GM12878 (cell line): ENCODE results near the gene ATP7B. TPM values are rescaled to one million over a fixed set of nuclear protein-coding genes. Genes with fewer than 3 reads are reported as not detected.

ENCODE experiments used
- ATAC-seq: fragments of 200-7000 bp; cut with Tn5 transposase; 3 replicates; pipeline ENCODE4 v1.9.1; 2020; ENCODE audit warnings: mild to moderate bottlenecking, moderate library complexity
- BruUV-seq: library from RNA; stranded (reverse); fragments of 400-500 nt; replicated peaks from 2 replicates; lab custom pipeline; 2021; lab: Mats Ljungman, UMichigan
- CTCF ChIA-PET: fragments of 300-600 bp; sonication (Branson Sonifier 250); formaldehyde crosslinking; extraction: SDS; loops from one replicate; lab custom pipeline; 2021; ENCODE audit warnings: inconsistent platforms; lab: Yijun Ruan, JAX
- POLR2A ChIA-PET: fragments of 350-600 bp; formaldehyde crosslinking; extraction: SDS; loops from one replicate; lab custom pipeline; 2021; ENCODE audit warnings: inconsistent platforms; lab: Charles Lee
- RAD21 ChIA-PET: fragments of 300-600 bp; sonication (Branson Sonifier 250); formaldehyde crosslinking; loops from one replicate; lab custom pipeline; 2023; ENCODE audit warnings: antibody characterized with exemption; ENCODE audit not compliant: unreplicated experiment; lab: Charles Lee
- SMC1A ChIA-PET: fragments of 300-600 bp; sonication (Branson Sonifier 250); formaldehyde crosslinking; loops from one replicate; lab custom pipeline; 2023; ENCODE audit not compliant: unreplicated experiment, uncharacterized antibody; lab: Charles Lee
- DNase-seq: peaks from one replicate; pipeline ENCODE4 v3.0.0-alpha.2; 2011; ENCODE audit warnings: low read depth, low spot score
- FAIRE-seq: peaks from 3 replicates; lab custom pipeline; 2011; peaks lifted over from hg19 to GRCh38; lab: Jason Lieb, UNC
- H2AFZ ChIP-seq: 2 replicates; pipeline ENCODE4 v1.6.0; 2011; ENCODE audit warnings: low read depth, low read length, control low read depth; ENCODE audit not compliant: control insufficient read depth
- H3K27ac ChIP-seq: 2 replicates; pipeline ENCODE4 v1.5.1; 2011; ENCODE audit warnings: control low read depth; ENCODE audit not compliant: control insufficient read depth, insufficient read depth
- H3K27me3 ChIP-seq, 2 experiments: replicated peaks in 1 of 2; 2 replicates each; pipeline versions ENCODE4 v1.6.0 to v1.6.1; 2011; ENCODE audit warnings: low read length in 1 of 2; ENCODE audit not compliant: control insufficient read depth in 2 of 2, insufficient read depth in 2 of 2
- H3K36me3 ChIP-seq, 2 experiments: 2 replicates each; pipeline ENCODE4 v1.5.1; 2011; ENCODE audit warnings: low read length in 1 of 2; ENCODE audit not compliant: control insufficient read depth in 2 of 2, insufficient read depth in 2 of 2
- H3K4me1 ChIP-seq: 2 replicates; pipeline ENCODE4 v1.6.1; 2011; ENCODE audit warnings: mild to moderate bottlenecking, low read length, moderate library complexity, mixed read lengths; ENCODE audit not compliant: control insufficient read depth, insufficient read depth
- H3K4me2 ChIP-seq: 2 replicates; pipeline ENCODE4 v1.6.0; 2011; ENCODE audit warnings: control low read depth; ENCODE audit not compliant: control insufficient read depth, insufficient read depth
- H3K4me3 ChIP-seq: fragments of 200-600 bp; sonication (generic); 2 replicates; pipeline ENCODE4 v1.5.1; 2016
- H3K79me2 ChIP-seq: 2 replicates; pipeline ENCODE4 v1.6.0; 2011; ENCODE audit warnings: low read length; ENCODE audit not compliant: control insufficient read depth, insufficient read depth
- H3K9ac ChIP-seq: 2 replicates; pipeline ENCODE4 v1.8.0; 2011; ENCODE audit warnings: low read length, control low read depth, mixed read lengths; ENCODE audit not compliant: control insufficient read depth, insufficient read depth
- H3K9me3 ChIP-seq: replicated peaks from 3 replicates; pipeline ENCODE4 v1.5.1; 2011; ENCODE audit warnings: mild to moderate bottlenecking, low read length; ENCODE audit not compliant: control insufficient read depth, insufficient read depth
- H4K20me1 ChIP-seq: 2 replicates; pipeline ENCODE4 v1.6.0; 2011; ENCODE audit not compliant: control insufficient read depth, insufficient read depth
- ETV6 ChIP-seq, 2 experiments: fragments of 450-650 bp in 1 of 2; IDR thresholded peaks in 1 of 2; conservative IDR thresholded peaks in 1 of 2; 2 replicates each; pipeline ENCODE4 v1.6.1; 2014; ENCODE audit warnings: antibody characterized with exemption in 1 of 2, borderline replicate concordance in 1 of 2, low read depth in 1 of 2, mild to moderate bottlenecking in 1 of 2, moderate library complexity in 1 of 2
- HSF1 ChIP-seq: fragments of 150-350 bp; IDR thresholded peaks from 2 replicates; pipeline ENCODE4 v1.6.1; 2014; ENCODE audit warnings: mild to moderate bottlenecking, low read depth, low read length
- MYC ChIP-seq: IDR thresholded peaks from 2 replicates; pipeline ENCODE4 v1.6.1; 2011; ENCODE audit warnings: mild to moderate bottlenecking, low read length, moderate library complexity, inconsistent platforms; ENCODE audit not compliant: insufficient read depth, insufficient replicate concordance, insufficient read length, severe bottlenecking
- TCF3 ChIP-seq: IDR thresholded peaks from 2 replicates; pipeline ENCODE4 v1.6.1; 2012; ENCODE audit warnings: low read depth, mild to moderate bottlenecking, low read length, borderline replicate concordance; ENCODE audit not compliant: insufficient read depth
- WGBS: methylation state at CpG from one replicate; pipeline ENCODE4 v1.1.6; 2016; ENCODE audit warnings: low lambda C conversion rate; ENCODE audit not compliant: insufficient replicate concordance, insufficient coverage; ENCODE audit errors: missing lambda C conversion rate; 5-methylcytosine and 5-hydroxymethylcytosine counted together
- in situ Hi-C: fragments of 300-500 bp; cut with MboI; formaldehyde crosslinking; loops from 9 replicates; pipeline ENCODE4 v1.14.3; 2018; ENCODE audit warnings: mixed read lengths
- intact Hi-C: fragments of 100-400 bp; cut with micrococcal nuclease; formaldehyde crosslinking; loops from one replicate; pipeline ENCODE4 v1.14.2; 2022; ENCODE audit not compliant: unreplicated experiment
- polyA plus RNA-seq, 11 experiments: library from polyadenylated mRNA; depleted of rRNA in 4 of 11; unstranded in 6 of 11; stranded (reverse) in 5 of 11; fragments of >200 nt; fragmentation: Nextera tagmentation in 4 of 11; fragmentation: Illumina TruSeq in 1 of 11; extraction: Ambion mirVana in 4 of 11; extraction: Trizol in 1 of 11; gene quantifications; 1 replicate in 1 of 11; 2 replicates in 10 of 11; pipeline versions ENCODE4 v1.2.1 to v1.2.3, GENCODE V29; 2011 to 2016; ENCODE audit warnings: inconsistent platforms in 2 of 11, missing spikeins in 2 of 11, low read depth in 1 of 11
- total RNA-seq, 4 experiments: library from RNA; depleted of rRNA in 3 of 4; stranded (reverse); fragments of >200 nt in 3 of 4; fragmentation: Illumina TruSeq in 1 of 4; extraction: Trizol in 1 of 4; gene quantifications; 2 replicates each; pipeline versions ENCODE4 v1.2.1 to v1.2.3, GENCODE V29; 2013 to 2021

The ATP7B gene
- total and polyA plus RNA-seq, 10 of the 15 experiments (the other 5 are each of a cell fraction or from before 2014, with no cell fraction given): under 0.01 to 1.1 (median 0.06) TPM; not detected in 2

- H3K36me3 ChIP-seq: no peaks in the 10 kb centered on the region
- DNase-seq: no peak
- POLR2A ChIA-PET: interaction anchor here (0.6 kb wide), 1 partner anchor 43 kb away, joined by 3 read pairs; no protein-coding TSS in a partner anchor
- no peaks in the 10 kb centered on the region for H3K79me2 ChIP-seq
- no peaks in the 10 kb centered on the region; a peak in 2 of 4 replicates for H3K27me3 ChIP-seq
- FAIRE-seq: no peak
- no peak overlapping the region for H2AFZ ChIP-seq
- H4K20me1 ChIP-seq: 0 out of 2 replicates have a peak, but pooled peaks cover 3% of the 10 kb centered on the region
- H3K9me3 ChIP-seq: no peaks in the 10 kb centered on the region
- RAD21 ChIA-PET: interaction anchor here (1.6 kb wide), 1 partner anchor 11 kb away, joined by 4 read pairs; no protein-coding TSS in a partner anchor
- CTCF ChIA-PET: no interaction called here
- SMC1A ChIA-PET: interaction anchor here (1.4 kb wide), 1 partner anchor 101 kb away, joined by 3 read pairs; no protein-coding TSS in a partner anchor
- intact Hi-C loops: no loop called here
- TF ChIP-seq TCF3 (no peak), MYC (no peak), HSF1 (no peak), ETV6 (conservative IDR thresholded peaks at IDR 0.05 in 1 of 2, IDR thresholded peaks at IDR 0.05 in 1 of 2; ENCODE audit: borderline replicate concordance in 1 of 2, low read depth in 1 of 2) (no peak)
- no peak overlapping the region for H3K27ac ChIP-seq
- no peak overlapping the region for H3K9ac ChIP-seq
- ATAC-seq: no peak
- 0 out of 2 replicates have a peak, but pooled peaks cover 3% of the 10 kb centered on the region for H3K4me1 ChIP-seq
- no TSS peak for BruUV-seq
- no peak overlapping the region for H3K4me3 ChIP-seq
- in situ Hi-C loops: no loop called here
- 50% methylated on average over 8 of the region's 8 CpGs for WGBS
- no peak overlapping the region for H3K4me2 ChIP-seq
Observed at GRCh38 chr13:51907040-51907732, 104.1 kb downstream of the ATP7B start.
